WTC11 (cell line): ENCODE data around the gene SOCS4.
"Not testable (repeated sequence)": the region's sequence is repeated elsewhere in the genome, so short reads cannot be mapped to it uniquely, and the experiment has no call there.

Source experiments
- CTCF ChIP-seq: fragments of 200-600 bp; IDR thresholded peaks from 2 replicates; pipeline ENCODE4 v1.8.0; 2022; ENCODE audit warnings: antibody characterized with exemption
- GTF2I ChIP-seq: fragments of 250-450 bp; sonication (Bioruptor Pico); conservative IDR thresholded peaks from 2 replicates; pipeline ENCODE4 v1.4.0; 2021; ENCODE audit warnings: mild to moderate bottlenecking
- MAX ChIP-seq: sonication (generic); formaldehyde crosslinking; IDR thresholded peaks from 2 replicates; pipeline ENCODE4 v1.8.0; 2022; ENCODE audit warnings: mild to moderate bottlenecking, missing genetic modification reagents
- NFE2L1 ChIP-seq: sonication (generic); formaldehyde crosslinking; IDR thresholded peaks from 2 replicates; pipeline ENCODE4 v1.8.1; 2023; ENCODE audit warnings: missing genetic modification reagents
- NR1H2 ChIP-seq: sonication (generic); formaldehyde crosslinking; IDR thresholded peaks from 2 replicates; pipeline ENCODE4 v1.9.0; 2021; ENCODE audit warnings: mild to moderate bottlenecking, moderate library complexity, missing genetic modification reagents
- SP1 ChIP-seq: sonication (generic); formaldehyde crosslinking; conservative IDR thresholded peaks from 2 replicates; pipeline ENCODE4 v1.8.1; 2022; ENCODE audit warnings: missing genetic modification reagents
- USF2 ChIP-seq: sonication (generic); formaldehyde crosslinking; IDR thresholded peaks from 2 replicates; pipeline ENCODE4 v1.8.1; 2023; ENCODE audit warnings: mild to moderate bottlenecking, missing genetic modification reagents, moderate library complexity
- ZNF512 ChIP-seq: sonication (generic); formaldehyde crosslinking; IDR thresholded peaks from 2 replicates; pipeline ENCODE4 v1.8.1; 2022; ENCODE audit warnings: missing genetic modification reagents, borderline replicate concordance
- TF ChIP-seq, protein P1 (sequence below): sonication (generic); formaldehyde crosslinking; IDR thresholded peaks from 2 replicates; pipeline ENCODE4 v1.8.0; 2023; ENCODE audit warnings: mild to moderate bottlenecking, missing genetic modification reagents

DNA sequence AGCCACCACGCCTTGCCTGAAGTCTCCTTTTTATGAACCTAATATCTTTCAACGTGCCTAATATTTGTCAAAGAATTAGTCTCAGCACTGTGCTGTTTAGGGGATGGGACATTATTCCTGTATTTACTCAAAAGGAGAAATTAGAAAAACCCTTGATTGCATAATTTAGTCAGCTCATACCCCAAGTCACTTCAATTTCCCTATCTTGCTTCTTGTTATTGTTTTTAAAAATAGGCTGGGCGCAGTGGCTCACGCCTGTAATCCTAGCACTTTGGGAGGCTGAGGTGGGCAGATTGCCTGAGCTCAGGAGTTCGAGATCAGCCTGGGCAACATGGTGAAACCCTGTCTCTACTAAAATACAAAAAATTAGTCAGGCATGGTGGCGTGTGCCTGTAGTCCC is 52.9 kb downstream of the SOCS4 start:
- not testable (repeated sequence) for TF ChIP-seq USF2 (CRISPR knock-in tag); GTF2I; SP1; CTCF; ZNF512 (CRISPR knock-in tag); NR1H2 (CRISPR knock-in tag); NFE2L1; MAX (CRISPR knock-in tag)
- TF ChIP-seq, protein P1, sequence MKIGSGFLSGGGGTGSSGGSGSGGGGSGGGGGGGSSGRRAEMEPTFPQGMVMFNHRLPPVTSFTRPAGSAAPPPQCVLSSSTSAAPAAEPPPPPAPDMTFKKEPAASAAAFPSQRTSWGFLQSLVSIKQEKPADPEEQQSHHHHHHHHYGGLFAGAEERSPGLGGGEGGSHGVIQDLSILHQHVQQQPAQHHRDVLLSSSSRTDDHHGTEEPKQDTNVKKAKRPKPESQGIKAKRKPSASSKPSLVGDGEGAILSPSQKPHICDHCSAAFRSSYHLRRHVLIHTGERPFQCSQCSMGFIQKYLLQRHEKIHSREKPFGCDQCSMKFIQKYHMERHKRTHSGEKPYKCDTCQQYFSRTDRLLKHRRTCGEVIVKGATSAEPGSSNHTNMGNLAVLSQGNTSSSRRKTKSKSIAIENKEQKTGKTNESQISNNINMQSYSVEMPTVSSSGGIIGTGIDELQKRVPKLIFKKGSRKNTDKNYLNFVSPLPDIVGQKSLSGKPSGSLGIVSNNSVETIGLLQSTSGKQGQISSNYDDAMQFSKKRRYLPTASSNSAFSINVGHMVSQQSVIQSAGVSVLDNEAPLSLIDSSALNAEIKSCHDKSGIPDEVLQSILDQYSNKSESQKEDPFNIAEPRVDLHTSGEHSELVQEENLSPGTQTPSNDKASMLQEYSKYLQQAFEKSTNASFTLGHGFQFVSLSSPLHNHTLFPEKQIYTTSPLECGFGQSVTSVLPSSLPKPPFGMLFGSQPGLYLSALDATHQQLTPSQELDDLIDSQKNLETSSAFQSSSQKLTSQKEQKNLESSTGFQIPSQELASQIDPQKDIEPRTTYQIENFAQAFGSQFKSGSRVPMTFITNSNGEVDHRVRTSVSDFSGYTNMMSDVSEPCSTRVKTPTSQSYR (CRISPR knock-in tag), result not testable (repeated sequence)
